Left colon (tissue), 2 donors: ENCODE measurements around the gene NFE2. TPM values are rescaled to one million over a fixed set of nuclear protein-coding genes. Genes with fewer than 3 reads are reported as not detected.
A peak's percentile ranks its signal among the peaks of the same experiment; 100 is the strongest.
"Not testable (repeated sequence)": the region's sequence is repeated elsewhere in the genome, so short reads cannot be mapped to it uniquely, and the experiment has no call there.

Source experiments
- ATAC-seq: fragments of 200-7000 bp; cut with Tn5 transposase; one replicate; pipeline ENCODE4 v1.9.1; 2020; ENCODE audit warnings: mild to moderate bottlenecking, moderate library complexity
- DNase-seq, 2 donors: peaks; one replicate each; pipeline ENCODE4 v3.0.0-alpha.2; 2020
- intact Hi-C, 2 donors: fragments of 100-400 bp; cut with DNase I in 1 of 2; cut with micrococcal nuclease in 1 of 2; formaldehyde crosslinking; loops; one replicate each; pipeline versions ENCODE4 v1.11.2 to v1.14.0; 2022; cut with DNase I, micrococcal nuclease
- long read RNA-seq: library from polyadenylated mRNA; unstranded; transcript quantifications from one replicate; pipeline ENCODE4 v2.0.0, GENCODE V29; 2021
- total RNA-seq, 2 donors: library from RNA; stranded (reverse); fragmentation: NEBNext Ultra II Directional; extraction: Animal tissue kit (Norgen Biotek cat#: 25700); gene quantifications; one replicate each; pipeline ENCODE4 v1.2.1, GENCODE V29; 2021
- donor health status: DM: no; HTN: no; CAD: no.
- donor health status: DM: yes; HTN: yes; CAD: no.

NFE2 gene
- under 1 TPM; 0.14 to 0.18 TPM for total RNA-seq
- long read RNA-seq: 0 reads

- DNase-seq: peak in 1 of 2 donors; percentile 60
- ATAC-seq: peak; percentile 71
- intact Hi-C loops: no loop called here
Measured at GRCh38 chr12:54300732-54301427, at the start of gene NFE2. NFE2 (minus strand) TSS chr12:54301015; CDS start chr12:54295248, 5,767 bp downstream.

- DNase-seq: no peak
- intact Hi-C loops: no loop called here
- ATAC-seq: no peak
Measured at GRCh38 chr12:54349679-54350078, 48.9 kb upstream of the NFE2 start.

GRCh38 chr12:54349036-54349435 is 48.2 kb upstream of the NFE2 start:
- intact Hi-C loops: no loop called here
- ATAC-seq (no peak), DNase-seq (no peak)

- intact Hi-C loops: no loop called here
- no peak for DNase-seq
- ATAC-seq: no peak
Measured at GRCh38 chr12:54341378-54342300, 40.8 kb upstream of the NFE2 start.

GRCh38 chr12:54340846-54341245 is 40.0 kb upstream of the NFE2 start:
- intact Hi-C loops: no loop called here
- ATAC-seq: peak; percentile 51
- no peak for DNase-seq

- intact Hi-C loops: no loop called here
- ATAC-seq (no peak), DNase-seq (no peak)
Measured at GRCh38 chr12:54338698-54339296, 38.0 kb upstream of the NFE2 start.

GRCh38 chr12:54337854-54338650 is 37.2 kb upstream of the NFE2 start:
- ATAC-seq (peak; percentile 25), DNase-seq (no peak)
- intact Hi-C loops: no loop called here

- DNase-seq (no peak), ATAC-seq (peak; percentile 38)
- intact Hi-C loops: no loop called here
Measured at GRCh38 chr12:54337280-54337842, 36.5 kb upstream of the NFE2 start.

GRCh38 chr12:54333420-54334034 is 32.7 kb upstream of the NFE2 start:
- no peak for ATAC-seq
- intact Hi-C loops: no loop called here
- no peak for DNase-seq

- no peak for ATAC-seq
- intact Hi-C loops: no loop called here
- no peak for DNase-seq
Measured at GRCh38 chr12:54331461-54331860, 30.6 kb upstream of the NFE2 start.

- no peak for DNase-seq
- intact Hi-C loops: no loop called here
- no peak for ATAC-seq
Measured at GRCh38 chr12:54330442-54330841, 29.6 kb upstream of the NFE2 start.

- ATAC-seq (no peak), DNase-seq (no peak)
- intact Hi-C loops: no loop called here
Measured at GRCh38 chr12:54329759-54330158, 28.9 kb upstream of the NFE2 start.

- no peak for ATAC-seq
- intact Hi-C loops: no loop called here
- no peak for DNase-seq
Measured at GRCh38 chr12:54328595-54329337, 28.0 kb upstream of the NFE2 start.

- intact Hi-C loops, ATAC-seq, DNase-seq: not testable (repeated sequence)
Measured at GRCh38 chr12:54325442-54326109, 24.8 kb upstream of the NFE2 start.

- DNase-seq (peak; percentile 96 to 97), ATAC-seq (peak; percentile 96)
- intact Hi-C loops: no loop called here
Measured at GRCh38 chr12:54324617-54325441, 24.0 kb upstream of the NFE2 start, which contains the start of gene COPZ1. COPZ1 (plus strand) TSS chr12:54325131; CDS start chr12:54325164, 33 bp downstream.

GRCh38 chr12:54321363-54321762 is 20.5 kb upstream of the NFE2 start:
- intact Hi-C loops: no loop called here
- DNase-seq: no peak
- no peak for ATAC-seq
